ENCODE results near the gene IPO9.

DNA sequence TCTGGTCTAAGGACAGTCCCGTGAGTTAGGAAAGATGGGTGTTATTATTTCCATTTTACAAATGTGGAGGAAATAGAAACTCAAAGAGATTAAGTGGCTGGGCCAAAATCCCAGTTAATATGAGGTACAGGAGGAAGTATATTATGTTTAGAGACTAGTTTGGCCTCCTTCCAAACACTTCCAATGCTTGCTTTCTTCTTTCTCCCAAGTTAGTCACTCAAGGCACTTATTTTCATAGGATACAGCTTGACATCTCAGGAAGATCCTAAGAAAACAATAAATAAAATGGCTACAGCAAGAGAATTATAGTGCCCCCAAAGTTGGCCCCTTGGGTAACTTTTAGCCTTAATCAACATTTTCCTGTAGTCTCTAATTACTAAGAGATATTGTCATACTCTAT is 47.5 kb upstream of the IPO9 start:
- no peak for TF ChIP-seq CTCF (conservative IDR thresholded peaks at IDR 0.05; ENCODE audit: low read depth, low read length)
- TF ChIP-seq EZH2 (IDR thresholded peaks at IDR 0.05; ENCODE audit: borderline replicate concordance, low read depth, low read length, poor library complexity, severe bottlenecking) = no peak

All from A673 (cell line).